HG03378 (cell line): ENCODE results near the gene CBL.
"Not testable (repeated sequence)": the region's sequence is repeated elsewhere in the genome, so short reads cannot be mapped to it uniquely, and the experiment has no call there.

Experiments
- ATAC-seq: cut with Tn5 transposase; IDR thresholded peaks from one replicate; pipeline ENCODE4 v1.9.1; 2021; ENCODE audit warnings: mild to moderate bottlenecking, moderate library complexity; ENCODE audit not compliant: unreplicated experiment

Gene CBL

DNA sequence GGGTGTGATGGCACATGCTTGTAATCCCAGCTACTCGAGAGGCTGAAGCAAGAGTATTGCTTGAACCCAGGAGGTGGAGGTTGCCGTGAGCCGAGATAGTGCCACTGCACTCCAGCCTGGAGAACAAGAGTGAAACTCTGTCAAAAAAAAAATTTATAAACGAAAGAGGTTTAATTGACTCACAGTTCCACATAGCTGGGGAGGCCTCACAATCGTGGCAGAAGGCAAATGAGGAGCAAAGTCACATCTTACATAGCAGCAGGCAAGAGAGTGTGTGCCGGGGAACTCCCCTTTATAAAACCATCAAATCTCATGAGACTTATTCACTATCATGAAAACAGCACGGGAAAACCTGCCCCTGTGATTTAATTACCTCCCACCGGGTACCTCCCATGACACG is 21.7 kb upstream of the CBL start:
- ATAC-seq: not testable (repeated sequence)

DNA sequence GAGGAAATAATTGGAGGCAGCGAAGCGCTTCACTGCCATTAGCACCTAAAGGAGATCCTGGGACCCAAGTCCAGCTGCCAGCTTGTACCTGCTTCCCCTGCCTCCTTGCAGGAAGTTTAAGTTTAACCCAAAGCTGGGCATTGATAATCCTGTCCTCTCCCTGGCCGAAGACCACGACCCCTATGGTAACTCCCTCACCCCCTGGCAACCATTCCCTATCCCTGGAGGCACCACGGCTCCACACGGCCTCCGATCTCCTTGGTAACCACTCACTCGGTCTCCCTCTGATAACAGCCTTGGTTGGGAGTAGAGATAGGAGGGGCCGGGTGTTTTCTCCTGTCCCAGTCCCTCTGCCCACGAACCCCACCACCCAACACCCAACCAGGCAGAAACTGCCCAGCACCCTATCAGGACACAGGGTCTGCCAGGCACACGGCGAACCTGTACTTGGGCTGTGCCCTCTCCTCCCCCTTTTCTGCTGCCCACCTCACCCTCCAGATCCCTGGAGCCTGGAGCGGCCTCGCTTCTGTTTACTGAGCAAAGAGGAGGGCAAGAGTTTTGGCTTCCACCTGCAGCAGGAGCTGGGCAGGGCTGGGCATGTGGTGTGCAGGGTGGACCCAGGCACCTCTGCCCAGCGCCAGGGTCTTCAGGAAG is 20.0 kb upstream of the CBL start:
- ATAC-seq: no peak

DNA sequence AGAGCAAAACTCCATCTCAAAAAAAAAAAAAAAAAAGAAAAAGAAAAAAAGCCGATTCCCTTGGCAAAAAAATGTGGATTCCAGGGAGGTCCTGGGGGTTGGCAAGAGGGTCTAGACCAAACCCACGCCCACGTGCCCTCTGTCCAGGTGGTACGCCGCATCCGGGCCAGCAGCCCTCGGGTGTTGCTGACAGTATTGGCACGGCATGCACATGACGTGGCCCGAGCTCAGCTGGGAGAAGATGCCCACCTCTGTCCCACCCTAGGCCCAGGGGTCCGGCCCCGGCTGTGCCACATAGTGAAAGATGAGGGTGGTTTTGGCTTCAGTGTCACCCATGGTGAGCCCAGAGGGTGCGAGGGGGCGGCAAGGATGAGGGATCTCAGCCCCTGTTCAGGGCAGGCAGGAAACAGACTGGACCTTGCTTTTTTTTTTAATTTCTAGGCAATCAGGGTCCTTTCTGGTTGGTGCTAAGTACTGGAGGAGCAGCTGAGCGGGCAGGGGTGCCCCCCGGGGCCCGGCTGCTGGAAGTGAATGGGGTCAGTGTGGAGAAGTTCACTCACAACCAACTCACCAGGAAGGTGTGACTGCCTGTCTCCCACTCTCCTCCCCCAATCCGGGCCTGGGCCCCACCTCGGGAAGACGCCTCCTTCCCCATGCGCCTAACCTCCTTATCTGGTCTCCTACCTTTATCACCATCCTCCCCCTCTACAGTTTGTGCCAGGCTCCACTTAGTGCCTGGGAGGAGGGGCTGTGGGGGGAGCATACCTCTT is 18.8 kb upstream of the CBL start:
- no peak for ATAC-seq

DNA sequence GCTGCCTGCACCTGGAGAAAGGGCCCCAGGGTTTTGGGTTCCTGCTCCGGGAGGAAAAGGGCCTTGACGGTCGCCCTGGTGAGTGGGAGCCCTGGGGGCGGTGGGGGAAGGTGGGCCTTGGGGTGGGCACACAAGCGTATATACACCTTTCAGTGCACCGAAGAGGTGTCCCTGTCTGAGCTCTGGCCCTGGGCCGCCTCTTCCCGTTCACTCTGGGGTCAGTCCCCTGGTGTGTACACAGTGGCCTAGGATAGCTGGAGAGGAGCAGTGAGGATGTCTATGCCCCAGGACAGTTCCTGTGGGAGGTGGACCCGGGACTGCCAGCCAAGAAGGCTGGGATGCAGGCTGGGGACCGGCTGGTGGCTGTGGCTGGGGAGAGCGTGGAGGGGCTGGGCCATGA is 18.1 kb upstream of the CBL start:
- ATAC-seq: no peak

DNA sequence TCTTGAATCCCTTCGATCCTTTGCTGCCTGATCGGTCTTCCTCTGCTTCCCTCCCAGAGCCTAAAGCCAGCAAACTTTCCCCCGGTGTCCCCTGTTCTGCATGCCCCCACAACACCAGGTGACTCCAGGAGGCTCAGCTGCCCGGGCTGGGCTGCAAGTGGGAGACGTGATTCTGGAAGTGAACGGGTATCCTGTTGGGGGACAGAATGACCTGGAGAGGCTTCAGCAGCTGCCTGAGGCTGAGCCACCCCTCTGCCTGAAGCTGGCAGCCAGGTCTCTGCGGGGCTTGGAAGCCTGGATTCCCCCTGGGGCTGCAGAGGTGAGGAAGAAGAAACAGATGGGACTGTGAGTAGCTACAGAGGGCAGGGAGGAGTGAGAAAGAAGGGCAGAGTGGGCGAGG is 17.3 kb upstream of the CBL start:
- no peak for ATAC-seq

DNA sequence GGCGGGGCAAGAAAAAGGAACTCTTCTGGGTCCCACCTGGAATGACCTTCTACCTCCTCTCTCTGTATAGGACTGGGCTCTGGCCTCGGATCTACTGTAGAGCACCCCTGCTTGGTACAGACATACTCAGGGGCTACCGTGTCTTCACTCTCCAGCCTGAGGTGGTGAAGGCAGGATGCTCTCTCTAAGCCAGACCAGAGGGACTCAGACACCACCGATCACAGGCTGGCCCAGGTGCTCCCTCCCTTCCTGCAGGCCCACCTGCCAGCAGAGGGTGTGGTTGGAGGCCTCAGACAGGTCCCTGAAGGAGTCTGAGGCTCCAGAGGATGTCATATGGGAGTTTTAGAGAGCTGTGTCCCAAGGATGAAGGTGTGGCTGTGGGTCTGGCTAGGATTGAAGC is 16.7 kb upstream of the CBL start:
- ATAC-seq: no peak

DNA sequence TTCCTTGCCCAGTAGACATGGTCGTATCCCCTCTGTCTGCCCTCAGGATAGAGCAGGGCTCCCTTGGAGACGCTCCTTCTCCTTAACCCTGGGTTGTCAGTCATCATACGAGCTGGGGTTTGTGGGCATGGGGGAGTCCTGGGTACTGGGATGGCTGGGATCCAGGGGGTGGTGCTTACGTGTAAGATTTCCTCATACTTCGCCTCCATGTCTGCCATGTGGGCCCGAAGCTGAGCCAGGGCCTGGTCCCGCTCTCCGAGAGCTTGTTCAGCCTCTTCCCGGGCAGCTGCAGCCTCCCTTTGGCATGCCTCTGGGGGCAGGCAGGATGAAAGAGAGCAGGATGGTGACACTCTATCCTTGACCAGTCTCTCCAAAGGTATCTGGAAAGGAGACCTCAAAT is 15.6 kb upstream of the CBL start:
- no peak for ATAC-seq

DNA sequence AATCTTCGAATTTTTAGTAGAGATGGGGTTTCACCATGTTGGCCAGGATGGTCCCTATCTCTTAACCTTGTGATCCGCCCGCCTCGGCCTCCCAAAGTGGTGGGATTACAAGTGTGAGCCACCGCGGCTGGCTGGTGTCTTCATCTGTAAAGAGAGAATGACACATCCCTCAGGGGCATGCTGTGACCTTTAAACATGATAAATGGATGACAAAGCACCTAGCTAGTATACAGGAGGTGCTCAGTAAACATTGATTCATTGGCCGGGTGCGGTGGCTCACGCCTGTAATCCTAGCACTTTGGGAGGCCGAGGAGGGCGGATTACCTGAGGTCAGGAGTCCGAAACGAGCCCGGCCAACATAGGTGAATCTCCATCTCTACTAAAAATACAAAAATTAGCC is 14.9 kb upstream of the CBL start:
- ATAC-seq: not testable (repeated sequence)

DNA sequence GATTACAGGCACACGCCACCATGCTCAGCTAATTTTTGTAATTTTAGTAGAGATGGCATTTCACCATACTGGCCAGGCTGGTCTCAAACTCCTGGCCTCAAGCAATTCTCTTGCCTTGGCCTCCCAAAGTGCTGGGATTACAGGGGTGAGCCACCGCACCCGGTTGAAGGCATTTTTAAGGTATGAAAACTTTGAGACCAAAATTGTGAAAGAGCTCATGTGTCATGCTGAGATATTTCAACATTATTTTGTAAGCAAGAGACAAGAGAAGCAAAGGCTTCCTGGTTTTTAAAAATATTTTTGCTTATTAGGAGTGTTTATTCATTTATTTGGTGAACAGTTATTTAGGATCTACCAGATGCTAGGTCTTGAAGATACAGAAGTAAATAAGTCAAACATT is 14.0 kb upstream of the CBL start:
- no peak for ATAC-seq

DNA sequence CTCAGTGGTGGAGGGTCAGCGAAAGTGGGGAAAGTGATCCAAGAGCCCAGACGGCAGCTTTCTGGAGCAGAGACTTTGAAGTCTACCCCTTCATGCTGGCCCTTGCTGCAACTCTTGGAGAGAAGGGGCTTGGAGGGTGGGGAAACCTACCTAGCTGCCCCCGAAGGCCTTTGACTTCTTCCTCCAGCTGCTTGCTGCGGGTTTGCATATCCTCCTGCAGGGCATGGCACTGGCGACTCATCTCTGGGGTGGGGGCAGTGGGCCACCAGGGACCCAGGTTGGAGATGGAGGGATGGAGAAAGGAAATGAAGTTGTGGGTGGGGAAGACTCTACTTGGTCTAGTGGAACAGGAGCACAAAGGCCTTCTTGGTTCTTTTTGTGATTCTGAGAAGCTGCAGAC is 13.1 kb upstream of the CBL start:
- no peak for ATAC-seq

DNA sequence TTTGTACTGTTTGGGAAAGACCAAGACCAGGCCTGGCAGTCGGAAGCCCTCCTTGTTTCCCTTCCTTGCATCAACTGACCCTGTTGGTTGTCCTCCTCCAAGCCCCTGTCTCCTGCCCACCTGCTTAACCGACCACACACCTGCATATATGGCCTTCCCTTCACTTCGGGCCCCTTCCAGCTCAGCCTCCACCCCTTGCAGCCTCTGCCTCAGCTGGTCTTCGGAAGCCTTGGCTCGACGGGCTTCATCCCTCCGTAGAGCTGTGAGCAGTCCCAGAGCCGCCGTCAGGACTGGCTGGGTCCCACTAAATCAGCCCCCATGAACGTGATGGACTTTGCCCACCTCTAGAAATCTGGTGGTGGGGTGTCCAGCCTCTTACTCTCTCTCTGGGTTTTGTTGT is 12.5 kb upstream of the CBL start:
- ATAC-seq: no peak

DNA sequence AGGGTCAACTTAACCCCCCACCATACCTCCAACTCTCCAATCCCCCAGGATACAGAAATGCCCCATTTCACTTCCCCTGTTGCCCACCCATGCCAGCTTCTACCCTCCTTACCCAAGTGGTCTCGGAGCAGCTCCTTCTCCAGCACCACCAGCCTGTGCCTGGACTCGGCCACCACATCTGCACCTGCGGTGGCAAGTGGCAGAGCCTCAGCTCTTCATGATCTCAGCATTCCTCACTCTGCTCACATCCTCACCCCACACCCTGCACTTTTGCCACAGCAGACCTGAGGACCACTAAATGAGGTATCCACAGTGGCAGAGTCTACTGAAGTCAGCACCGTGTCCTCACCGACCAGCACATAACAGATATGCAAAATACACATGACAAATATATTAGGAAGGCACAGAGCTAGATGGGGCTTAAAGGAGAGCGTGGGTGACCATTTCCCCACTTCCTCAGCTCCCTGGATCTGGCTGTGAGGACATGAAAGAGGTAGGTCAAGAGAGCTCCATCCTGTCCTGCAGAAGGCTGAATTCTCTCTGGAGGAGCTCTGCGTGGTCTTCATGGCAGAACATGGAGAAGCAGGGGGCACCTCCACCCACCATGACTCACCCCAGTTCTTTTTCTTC is 11.2 kb upstream of the CBL start:
- ATAC-seq: no peak

DNA sequence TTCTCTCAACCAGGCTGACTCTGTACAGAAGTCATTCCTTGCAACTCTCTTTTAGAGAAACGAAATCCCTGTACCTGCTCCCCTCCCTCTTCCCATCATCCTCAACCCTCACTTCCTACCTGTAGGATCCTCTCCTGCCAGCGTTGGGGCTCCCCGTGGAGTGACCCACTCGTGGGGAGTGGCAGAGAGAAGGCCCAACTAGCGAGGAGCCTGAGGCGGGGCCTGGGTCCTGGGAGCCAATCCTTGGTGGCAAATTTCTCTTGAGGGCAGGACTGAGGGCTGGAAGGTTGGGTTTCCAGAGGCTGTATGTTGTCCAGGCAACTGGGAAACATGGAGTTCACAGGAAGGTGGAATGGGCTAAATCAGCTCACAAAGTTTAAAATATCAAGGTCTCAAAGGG is 10.5 kb upstream of the CBL start:
- no peak for ATAC-seq

DNA sequence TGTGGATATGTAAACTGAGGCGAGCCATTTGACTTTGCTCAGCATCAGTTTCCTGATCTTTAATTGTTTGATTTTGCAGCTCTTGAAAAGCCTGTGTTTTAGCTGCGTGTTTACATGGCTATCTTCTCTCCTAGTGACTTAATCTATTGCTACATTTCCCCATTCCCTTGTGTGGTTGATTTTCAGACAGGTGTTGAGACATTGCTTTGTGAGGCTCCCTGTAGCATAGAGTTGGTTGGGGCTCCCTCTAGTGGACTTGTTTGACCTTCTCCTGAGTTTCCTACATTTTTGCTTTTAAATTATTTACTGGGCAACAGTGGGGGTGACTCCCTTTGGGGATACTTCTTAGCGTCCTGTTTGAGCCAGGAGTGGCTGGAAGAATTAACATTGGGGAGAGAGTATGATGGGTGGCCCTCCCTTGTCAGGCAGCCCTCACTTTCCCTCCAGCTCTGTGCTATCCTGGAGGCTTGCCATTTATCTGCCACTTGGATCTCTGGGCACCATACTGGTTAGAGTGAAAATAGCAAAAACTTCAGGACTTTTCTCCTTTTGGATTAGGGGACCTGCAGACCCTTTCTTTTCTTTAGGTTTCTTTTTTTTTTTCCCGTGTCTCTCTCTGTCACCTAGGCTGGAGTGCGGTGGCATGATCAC is 9.2 kb upstream of the CBL start:
- ATAC-seq: peak; percentile 56

DNA sequence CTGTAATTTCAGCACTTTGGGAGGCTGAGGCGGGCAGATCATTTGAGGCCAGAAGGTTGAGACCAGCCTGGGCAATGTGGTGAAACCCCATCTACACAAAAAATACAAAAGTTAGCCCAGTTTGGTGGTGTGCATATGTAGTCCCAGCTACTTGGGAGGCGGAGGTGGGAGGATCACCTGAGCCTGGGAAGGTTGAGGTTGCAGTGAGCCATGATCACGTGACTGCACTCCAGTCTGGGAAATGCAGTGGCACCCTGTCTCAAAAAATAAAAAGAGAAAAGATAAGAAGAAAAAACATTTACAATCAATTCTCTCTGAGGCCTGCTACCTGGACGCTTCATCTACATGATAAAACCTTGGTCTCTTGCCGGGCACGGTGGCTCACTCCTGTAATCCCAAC is 7.2 kb upstream of the CBL start:
- ATAC-seq: no peak

DNA sequence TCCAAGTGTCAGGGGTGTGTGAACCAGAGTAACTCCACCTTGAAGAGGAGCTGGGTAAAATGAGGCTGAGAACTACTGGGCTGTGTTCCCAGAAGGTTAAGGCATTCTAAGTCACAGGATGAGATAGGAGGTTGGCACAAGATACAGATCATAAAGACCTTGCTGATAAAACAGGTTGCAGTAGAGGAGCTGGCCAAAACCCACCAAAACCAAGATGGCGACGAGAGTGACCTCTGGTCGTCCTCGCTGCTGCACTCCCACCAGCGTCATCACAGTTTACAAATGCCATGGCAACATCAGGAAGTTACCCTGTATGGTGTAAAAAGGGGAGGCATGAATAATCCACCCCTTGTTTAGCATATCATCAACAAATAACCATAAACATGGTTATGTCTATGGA is 4.9 kb upstream of the CBL start:
- not testable (repeated sequence) for ATAC-seq

DNA sequence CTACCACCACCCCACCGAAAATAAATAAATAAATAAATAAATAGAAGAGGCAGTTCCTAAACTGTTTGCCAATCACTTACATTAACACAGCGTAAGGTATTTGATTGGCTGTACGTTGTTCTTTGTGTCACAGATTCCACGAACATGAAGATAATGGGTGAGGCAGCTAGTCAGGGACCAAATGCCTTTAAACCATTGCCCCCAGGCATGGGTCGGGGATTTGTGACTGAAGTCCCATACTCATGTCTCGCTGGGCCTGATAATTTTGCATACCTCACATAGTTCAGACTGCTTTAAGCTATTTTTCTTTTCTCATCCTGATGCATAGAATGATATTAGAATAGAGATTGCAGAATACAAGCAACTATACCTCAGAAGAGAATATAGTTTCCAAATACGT is 3.6 kb upstream of the CBL start:
- ATAC-seq: no peak

DNA sequence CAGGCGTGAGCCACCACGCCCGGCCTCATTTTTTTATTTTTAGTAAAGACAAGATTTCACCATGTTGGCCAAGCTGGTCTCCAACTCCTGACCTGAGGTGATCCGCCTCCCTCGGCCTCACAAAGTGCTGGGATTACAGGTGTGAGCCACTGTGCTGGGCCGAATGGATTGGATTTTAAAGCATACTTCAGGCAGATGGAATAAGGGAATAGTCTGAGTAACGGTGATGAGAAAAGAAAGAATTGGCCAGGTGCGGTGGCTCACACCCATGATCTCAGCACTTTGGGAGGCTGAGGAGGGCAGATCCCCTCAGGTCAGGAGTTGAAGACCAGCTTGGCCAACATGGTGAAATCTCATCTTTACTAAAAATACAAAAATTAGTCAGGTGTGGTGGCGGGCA is 2.1 kb upstream of the CBL start:
- no peak for ATAC-seq

DNA sequence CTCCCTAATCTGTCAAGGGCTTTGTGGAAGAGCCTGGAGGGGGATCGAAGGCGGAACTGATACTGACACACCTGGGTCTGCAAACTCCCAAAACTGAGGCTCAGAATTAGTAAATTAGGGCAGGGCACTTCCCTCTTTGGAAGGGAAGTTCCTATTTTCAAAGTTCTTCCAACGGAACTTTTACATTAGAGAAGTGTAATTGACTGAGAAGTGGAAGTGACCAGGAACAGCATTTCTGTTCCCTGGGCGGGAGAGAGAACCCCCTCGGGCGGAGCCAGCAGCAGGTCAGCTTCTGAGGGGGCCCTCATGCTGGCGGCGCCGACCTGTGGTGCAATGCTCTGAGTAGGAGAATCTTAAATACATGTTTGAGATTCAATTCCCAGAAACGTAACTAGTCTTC is 1.1 kb upstream of the CBL start:
- ATAC-seq: peak; percentile 9

DNA sequence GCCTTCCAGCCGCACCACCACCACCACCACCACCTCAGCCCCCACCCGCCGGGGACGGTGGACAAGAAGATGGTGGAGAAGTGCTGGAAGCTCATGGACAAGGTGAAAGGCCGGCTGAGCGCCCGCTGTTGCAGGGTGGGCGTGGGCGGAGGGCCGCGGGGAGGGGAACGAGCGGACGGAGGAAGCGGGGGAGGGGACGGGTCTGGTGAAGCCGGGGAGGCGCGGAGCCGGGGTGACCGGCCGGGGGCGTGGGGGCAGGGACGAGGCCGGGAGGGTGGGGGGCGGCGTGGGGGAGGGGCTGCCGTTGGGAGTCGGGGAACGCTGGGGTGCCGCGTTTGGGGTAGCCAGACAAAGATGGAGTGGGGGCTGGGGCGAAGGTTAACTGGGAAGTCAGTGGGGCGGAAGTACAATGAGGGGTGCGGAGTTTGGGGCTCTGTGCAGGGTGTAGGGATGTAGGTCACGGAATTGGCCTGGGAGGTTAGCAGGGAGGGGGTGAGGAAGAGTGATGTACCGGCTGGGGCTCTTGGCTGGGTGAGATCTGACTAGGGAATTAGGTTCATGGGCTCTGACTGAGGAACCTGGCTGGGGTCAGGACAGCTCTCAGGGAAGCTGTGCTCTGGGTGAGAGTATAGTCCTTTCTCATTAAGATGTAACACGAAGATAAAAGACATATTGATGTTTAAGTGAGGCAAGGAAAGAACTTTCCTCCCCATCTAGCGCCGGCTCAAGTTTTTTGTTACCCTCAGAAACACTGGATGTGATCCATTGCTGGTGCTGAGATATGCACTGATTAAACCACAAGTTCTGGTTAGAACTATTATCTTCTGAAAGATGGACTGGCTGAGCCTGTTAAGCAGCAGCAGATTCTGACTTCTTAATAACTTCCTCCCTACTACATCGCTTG is 624 bp downstream of the CBL start:
- no peak for ATAC-seq

DNA sequence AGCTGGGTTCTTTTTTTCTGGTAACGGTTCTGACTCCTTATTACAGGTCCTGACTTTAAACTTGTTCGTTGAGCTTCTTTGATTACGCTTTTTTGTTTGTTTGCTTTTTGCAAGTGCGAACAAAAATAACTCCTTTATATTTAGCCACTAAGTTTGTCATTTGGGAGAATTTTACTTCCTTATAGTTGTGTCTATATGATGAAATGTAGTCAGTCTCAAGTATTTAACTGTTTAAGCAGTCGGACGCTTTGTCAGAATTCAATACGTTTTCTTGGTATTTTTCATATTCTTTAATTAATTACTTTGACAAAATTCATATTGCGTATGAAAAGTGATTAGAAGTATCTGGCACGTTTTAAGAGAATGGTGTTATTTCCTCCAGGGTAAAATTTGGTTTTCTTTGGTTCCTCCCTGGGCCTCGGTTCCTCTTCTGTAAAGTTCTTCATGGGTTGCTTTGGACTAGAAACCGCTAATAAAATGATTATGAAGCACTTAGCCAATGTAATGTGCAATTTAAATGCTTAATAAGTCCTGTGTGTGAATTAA is 1.3 kb downstream of the CBL start:
- no peak for ATAC-seq
